Measurements from ENCODE around the gene SRPX2.
"Not testable (repeated sequence)": the region's sequence is repeated elsewhere in the genome, so short reads cannot be mapped to it uniquely, and the experiment has no call there.

Gene SRPX2

DNA sequence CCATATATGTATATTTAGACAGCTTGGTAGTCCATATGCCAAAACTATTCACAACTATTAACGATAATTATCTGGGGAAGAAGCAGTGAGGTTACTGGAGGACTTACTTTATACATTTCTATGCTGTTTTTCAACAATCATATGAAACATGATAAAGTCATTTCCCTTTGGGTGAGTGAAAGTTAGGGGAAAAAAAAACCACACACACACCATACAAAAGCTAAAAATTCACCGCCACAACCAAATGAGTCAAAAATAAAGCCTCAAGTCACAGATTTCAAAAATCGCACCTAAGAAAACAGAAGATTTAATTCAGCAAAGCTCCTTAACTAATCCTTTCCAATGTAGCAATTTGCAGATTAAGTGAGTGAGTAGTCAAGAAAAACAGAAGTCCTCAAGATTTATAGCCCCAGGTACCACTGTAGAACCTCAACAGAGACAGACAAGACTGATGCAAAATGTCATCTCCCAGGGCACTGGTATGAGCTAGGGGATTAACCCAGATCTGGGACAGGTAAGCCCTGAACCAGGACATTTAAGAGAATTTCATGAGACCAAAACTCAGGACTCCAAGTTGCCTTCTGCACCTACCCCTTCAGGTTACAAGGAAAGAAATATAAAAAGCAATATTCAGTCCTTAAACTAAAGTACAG, 52.8 kb downstream of the SRPX2 start:
- DNase-seq (ENCODE audit: low read depth) = no peak

- DNase-seq (ENCODE audit: low read depth) = no peak
Measured at GRCh38 chrX:100698551-100698950, 54.6 kb downstream of the SRPX2 start.

- DNase-seq (ENCODE audit: low read depth) = no peak
Measured at GRCh38 chrX:100700809-100701208, 56.8 kb downstream of the SRPX2 start.

DNA sequence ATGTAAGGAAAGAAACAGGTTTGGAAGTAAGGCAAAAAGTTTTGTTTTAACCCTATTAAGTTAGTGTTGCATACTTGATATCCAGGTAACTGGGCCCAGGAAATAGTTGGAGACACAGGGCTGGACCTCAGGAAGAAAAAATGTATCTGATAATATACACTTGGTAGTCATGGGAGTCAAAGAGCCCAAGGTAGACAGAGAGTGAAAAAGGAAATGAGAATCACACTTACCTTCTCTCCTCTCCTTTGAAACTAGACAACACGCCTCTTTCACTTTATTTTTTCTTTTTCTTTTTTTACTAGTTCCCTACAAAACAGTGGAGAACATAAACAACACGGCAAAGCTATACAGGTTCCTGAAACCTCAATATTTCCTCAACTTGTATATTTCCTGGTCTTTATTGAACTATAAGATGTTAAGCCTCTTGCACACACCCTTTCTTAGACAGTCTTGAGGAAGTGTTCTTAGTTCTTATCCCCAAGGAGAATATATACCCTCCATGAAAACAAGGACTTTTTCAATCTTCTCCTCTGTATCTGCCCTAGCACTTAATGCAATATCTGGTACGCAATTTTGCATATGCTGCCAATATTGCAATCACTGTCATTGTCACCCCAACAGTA, 60.7 kb downstream of the SRPX2 start:
- no peak for DNase-seq (ENCODE audit: low read depth)

DNA sequence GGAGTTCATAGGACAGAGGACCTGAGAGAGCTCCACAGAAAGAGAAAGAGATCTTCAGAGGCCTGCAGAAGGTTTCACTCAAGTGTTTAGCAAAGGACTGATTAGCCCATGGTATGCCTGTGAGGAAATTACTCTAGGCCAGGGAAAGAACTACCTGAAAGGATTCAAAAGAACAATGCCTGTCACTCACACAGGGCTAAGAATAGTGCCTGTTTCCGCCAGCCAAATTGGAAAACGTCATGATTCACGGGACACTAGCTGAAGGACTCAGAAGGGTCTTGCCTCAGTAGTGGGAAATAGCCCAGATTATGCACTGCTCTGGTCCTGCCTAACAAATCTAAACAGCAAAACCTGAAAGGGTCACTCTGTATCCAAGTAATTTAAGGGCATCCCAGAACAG, 66.8 kb downstream of the SRPX2 start:
- DNase-seq (ENCODE audit: low read depth) = no peak

DNA sequence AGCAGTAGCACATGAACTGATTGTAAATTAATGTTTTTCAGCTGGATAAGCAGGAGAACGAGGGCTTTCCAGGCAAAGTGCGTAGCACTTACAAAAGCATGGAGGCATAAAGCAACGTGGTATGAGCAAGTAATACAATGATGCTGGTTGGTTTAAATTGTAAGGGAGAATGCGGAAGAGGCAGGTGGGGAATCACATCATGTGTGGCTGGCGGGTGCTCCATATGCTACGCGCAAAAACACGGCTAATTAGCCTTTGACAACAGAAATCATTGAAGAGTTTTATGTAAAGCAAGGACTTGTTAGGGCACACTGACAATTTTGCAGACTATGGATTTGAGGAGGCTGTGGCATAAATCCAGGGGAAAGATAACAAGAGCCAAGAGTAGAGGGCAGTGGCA, 73.4 kb downstream of the SRPX2 start:
- DNase-seq (ENCODE audit: low read depth) = no peak

GRCh38 chrX:100719139-100719538, 75.1 kb downstream of the SRPX2 start:
- DNase-seq (ENCODE audit: low read depth) = no peak

GRCh38 chrX:100720301-100720700, 76.3 kb downstream of the SRPX2 start:
- no peak for DNase-seq (ENCODE audit: low read depth)

GRCh38 chrX:100721328-100721727, 77.3 kb downstream of the SRPX2 start:
- no peak for DNase-seq (ENCODE audit: low read depth)

DNA sequence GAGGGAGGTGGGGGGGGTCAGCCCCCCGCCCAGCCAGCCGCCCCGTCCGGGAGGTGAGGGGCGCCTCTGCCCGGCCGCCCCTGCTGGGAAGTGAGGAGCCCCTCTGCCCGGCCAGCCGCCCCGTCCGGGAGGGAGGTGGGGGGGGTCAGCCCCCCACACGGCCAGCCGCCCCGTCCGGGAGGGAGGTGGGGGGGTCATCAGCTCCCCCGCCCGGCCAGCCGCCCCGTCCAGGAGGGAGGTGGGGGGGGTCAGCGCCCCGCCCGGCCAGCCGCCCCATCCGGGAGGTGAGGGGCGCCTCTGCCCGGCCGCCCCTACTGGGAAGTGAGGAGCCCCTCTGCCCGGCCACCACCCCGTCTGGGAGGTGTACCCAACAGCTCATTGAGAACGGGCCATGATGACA, 80.0 kb downstream of the SRPX2 start:
- not testable (repeated sequence) for DNase-seq (ENCODE audit: low read depth)

Data from stimulated activated CD8-positive, alpha-beta memory T cell treated with anti-CD3 and anti-CD28 coated beads, Interleukin-15, amount 100 ng/mL, for 24 hours (primary cell).